Measurements from ENCODE around the gene KMT2E.
"Not testable (repeated sequence)": the region's sequence is repeated elsewhere in the genome, so short reads cannot be mapped to it uniquely, and the experiment has no call there.

Gene KMT2E, protein sequence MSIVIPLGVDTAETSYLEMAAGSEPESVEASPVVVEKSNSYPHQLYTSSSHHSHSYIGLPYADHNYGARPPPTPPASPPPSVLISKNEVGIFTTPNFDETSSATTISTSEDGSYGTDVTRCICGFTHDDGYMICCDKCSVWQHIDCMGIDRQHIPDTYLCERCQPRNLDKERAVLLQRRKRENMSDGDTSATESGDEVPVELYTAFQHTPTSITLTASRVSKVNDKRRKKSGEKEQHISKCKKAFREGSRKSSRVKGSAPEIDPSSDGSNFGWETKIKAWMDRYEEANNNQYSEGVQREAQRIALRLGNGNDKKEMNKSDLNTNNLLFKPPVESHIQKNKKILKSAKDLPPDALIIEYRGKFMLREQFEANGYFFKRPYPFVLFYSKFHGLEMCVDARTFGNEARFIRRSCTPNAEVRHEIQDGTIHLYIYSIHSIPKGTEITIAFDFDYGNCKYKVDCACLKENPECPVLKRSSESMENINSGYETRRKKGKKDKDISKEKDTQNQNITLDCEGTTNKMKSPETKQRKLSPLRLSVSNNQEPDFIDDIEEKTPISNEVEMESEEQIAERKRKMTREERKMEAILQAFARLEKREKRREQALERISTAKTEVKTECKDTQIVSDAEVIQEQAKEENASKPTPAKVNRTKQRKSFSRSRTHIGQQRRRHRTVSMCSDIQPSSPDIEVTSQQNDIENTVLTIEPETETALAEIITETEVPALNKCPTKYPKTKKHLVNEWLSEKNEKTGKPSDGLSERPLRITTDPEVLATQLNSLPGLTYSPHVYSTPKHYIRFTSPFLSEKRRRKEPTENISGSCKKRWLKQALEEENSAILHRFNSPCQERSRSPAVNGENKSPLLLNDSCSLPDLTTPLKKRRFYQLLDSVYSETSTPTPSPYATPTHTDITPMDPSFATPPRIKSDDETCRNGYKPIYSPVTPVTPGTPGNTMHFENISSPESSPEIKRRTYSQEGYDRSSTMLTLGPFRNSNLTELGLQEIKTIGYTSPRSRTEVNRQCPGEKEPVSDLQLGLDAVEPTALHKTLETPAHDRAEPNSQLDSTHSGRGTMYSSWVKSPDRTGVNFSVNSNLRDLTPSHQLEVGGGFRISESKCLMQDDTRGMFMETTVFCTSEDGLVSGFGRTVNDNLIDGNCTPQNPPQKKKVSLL (N-terminal part only)

DNA sequence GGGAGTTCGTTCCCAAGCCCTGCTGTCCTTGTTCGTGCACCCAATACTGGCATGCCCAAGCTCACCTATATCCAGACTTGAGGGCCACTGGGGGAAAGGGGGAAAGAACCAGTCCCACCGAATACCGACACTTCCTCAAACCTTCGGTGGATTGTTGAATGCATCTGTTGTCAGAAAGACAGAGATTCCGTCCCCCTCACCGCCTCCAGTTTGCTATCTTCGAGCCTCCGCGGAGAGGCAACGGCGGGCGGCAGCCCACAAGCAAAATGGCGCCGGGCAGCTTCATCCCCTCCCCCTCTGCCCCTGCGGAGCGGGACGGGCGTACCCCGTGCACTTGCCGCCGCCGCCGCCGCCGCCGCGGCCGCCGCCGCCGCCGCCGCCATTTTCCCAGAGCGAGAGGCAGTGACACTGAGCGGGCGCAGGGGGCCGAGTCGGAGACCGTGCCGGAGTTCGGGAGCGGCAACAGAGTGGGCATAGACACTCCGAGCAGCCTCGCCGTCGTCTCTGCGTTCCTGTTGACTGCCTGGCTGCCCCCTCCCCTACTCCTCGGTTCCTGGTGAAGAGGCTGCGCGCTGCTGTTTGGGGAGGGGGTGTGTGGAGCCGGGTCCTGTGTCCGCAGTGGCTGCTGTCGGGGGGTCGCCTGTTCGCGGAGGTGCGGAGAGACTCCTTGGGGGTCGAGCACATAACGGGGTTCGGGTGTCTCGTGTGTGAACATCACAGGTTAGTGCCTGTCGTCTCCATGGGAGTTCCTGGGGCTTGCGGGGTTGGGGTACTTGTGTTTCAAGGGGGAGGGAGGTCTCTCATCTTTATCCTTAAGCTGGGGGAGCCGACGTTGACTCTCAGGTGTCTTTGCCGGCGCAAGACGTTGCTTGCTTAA is at the start of gene KMT2E:
TSS of gene KMT2E (plus strand) at position 390 of the 877 bp plus-strand sequence. CDS start 26,748 bp downstream, outside the sequence.
- peak; percentile 92 for DNase-seq

DNA sequence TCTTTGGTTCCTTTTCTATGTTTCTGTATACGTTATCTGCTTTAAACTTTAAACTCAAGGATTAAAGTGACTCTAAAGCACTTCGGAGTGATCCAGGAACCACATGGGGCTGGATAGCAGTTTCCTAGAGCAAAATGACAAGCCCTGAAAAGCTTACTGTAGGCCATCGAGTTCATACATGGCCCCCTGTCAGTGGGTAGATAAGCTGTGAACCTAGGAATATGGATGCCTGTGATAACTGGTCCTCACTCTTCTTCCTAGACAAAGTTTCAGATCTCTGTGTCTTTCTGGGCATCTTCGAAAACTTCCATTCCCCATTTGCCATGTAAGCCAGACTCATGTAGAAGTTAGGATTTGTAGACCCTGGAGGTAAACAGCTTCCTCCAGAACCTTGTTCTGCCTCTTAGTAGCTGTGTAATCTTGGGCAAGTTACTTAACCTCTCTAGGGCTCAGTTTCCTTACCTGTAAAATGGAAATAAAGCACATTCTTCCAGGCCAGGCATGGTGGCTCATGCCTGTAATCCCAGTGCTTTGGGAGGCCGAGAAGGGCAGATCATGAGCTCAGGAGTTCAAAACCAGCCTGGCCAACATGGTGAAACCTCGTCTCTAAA is 49.3 kb upstream of the KMT2E start:
- no peak for DNase-seq

DNA sequence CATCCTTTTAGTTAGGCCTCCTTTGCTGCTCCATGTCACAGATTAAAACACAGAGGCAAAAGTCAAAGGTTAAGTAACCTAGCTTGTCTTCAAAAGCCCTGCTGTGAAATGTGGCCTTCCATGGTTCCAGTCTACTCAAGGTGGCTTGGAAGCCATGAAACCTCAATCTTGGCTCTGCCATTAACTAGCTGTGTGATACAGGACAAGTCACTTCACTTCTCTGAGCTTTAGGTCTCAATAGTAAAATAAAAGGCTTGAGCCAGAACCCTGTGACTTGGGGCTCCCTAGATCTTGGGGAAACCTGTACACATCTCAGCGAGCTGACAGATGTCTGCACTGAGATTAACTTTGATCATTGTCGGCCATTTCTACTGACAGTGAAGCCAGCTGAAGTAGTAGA is 48.0 kb upstream of the KMT2E start:
- DNase-seq: no peak

DNA sequence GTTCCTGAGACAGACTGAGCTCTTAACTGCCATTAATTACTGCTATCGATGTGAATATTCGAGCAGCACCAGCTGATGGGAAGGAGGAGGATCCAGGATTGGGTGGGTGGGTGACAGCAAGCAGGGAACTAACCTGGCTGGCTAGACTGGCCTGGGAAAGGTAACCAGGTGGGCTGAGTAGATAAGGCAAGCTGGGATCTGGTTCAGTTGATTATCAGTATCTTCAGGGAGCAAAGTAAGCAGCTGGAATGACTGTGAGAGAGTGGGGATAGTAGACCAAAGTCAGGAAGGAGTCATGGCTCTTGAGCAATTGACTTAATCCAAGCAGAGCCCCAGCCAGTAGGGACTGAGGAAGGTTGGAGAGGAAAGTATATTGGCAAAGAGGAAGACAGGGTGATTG is 46.9 kb upstream of the KMT2E start:
- DNase-seq: no peak

DNA sequence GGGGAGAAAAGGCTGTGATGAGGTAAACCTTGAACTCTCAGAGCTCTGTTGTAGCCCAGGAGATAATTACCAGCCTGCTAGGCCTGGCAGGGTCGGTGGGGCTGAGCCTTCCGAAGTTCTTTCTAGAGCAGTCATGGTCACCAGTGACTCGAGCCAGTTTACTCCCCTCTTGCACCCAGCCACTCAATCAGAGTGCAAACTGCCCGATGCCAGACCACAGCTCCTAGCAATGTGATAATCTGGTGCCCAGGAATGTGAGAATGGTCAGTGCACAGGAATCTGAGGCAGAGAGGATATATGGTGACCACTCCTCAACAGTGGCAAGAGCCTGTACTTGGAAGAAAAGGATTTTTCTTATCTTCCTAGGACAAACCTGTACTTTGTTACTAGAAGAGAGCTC is 46.4 kb upstream of the KMT2E start:
- no peak for DNase-seq

DNA sequence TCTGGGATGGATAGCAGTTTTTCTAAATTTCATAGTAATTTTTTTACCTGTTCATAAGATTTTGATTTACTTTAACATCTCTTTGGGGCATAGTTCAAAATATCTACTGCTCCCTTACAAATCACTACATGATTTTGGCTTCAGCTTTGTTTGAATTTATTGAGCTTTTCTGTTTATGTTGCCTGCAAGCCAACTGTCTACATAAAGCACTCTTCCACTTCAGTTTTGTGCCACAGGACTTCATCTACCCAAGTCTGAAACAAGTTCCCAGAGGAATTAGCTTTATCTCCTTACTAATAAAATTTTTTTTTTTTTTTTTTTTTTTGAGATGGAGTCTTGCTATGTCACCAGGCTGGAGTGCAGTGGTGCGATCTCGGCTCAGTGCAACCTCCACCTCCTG is 45.4 kb upstream of the KMT2E start:
- DNase-seq: no peak

DNA sequence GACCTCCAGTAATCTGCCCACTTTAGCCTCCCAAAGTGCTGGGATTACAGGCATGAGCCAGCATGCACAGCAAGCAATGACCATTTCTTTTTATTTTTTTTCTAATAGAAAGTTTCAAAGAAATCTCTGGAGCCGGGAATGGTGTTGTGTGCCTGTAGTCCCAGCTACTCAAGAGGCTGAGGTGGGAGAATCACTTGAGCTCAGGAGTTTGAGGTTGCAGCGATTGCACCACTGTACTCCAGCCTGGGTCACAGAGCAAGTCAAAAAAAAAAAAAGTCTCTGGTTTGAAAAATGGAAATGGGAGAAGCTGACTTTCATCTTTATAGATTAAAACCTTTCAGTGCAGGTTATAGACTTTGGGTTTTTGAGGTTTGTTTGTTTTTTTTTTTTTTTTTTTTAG is 44.8 kb upstream of the KMT2E start:
- DNase-seq: no peak

DNA sequence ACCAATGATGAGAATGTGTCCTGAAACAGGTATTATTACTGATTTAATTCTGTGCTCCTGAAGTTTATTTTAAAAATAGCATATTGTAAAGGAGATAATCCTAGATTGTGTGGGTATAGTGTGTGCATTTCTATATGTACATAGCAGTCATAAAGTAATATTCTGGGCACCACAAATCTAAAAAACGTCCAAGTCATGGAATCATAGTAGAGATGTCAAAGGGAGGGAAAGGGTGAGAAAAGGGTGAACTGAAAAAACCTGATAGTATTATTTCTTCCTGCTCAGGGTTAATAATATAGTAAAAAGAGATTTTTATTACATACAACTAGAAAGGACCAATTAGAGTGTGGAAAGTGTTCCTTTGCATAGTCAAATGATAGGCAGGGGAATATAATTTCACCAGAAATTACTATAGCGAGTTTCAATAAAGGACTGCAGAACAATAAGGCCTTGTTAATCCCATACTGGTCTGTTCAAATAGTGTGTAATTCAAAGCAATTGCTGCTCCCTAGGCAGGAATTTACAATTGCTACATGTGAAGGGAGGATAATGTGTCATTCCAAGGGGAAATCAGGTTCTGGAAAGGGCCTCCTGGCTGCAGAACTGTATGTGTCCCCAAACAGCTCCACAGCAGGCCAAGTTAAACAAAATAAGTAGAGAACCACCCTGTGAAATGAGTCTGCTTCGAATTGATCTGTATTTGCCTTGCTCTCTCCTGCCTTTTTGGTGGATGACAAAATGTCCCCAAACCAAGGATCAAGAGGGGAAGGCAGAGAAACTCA is 42.5 kb upstream of the KMT2E start:
- no peak for DNase-seq

DNA sequence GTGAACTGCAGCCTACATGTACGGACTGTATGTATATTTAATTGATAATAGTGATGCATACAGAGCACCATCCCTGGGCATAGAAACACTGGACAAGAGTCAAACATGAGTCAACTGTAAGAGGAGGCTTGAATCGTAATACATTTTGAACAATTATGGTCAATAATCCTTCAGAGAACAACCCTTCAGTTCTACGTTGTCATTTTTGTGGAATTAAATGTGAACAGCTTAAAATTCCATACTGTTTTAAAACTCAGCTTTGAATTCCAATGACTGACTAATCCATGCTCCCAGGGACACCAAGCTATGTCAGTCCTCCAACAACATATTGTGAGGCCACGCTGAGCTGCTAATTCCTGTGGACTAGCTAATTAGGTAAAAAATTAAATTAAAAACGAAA is 41.5 kb upstream of the KMT2E start:
- no peak for DNase-seq

DNA sequence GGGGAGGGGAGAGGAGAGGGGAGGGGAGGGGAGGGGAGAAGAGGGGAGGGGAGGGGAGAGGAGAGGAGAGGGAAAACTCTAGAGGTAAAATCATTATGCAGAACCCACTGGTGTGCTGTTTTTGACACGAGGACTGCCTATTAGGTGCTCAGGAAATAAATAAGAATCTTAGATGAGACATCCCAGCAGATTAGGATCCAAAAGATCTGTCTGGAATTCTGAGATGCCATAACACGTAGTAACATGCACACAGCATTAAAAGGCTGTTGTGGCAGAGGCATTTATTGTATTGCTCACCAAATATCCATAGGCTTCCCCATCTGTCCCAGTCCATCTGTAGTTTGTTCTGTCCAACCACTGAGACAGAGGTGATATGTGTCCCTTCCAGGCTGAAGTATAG is 40.8 kb upstream of the KMT2E start:
- no peak for DNase-seq

DNA sequence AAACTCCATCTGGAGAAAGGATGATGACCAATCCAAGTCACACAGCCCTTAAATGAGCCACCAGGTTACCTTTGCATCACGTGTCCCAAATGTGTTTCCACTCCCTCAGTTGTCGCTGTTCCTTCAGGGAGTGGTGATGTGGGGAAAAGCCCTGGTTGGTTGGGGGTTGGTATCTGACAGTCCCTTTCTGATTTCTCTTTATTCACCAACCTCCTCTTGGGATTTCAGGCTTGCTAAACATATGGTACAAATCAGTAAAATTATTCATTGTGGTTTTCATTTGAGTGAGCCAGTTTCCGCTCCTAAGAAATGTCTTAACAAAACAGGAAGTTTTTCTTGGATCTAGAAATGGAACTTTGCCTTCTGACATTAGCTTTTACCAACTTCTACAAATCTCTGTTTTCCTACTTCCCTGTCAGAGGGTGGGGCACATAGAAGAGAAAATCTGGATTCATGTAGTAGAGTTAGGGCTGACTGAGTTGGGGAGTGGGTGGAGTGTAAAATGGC is 40.0 kb upstream of the KMT2E start:
- no peak for DNase-seq

DNA sequence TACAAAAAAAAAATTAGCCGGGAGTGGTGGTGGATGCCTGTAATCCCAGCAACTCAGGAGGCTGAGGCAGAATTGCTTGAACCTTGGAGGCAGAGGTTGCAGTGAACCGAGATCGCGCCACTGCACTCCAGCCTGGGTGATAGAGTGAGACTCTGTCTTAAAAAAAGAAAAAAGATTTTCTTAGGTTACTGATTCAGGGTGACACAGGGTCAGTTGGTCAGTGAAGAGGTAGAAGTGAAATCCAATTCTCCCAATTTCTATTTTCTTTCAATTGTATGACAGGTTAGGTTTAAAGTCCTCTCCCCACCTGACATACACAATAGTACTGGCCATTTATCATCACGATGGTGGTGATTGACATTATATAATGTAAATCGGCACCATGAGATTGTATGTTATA is 38.5 kb upstream of the KMT2E start:
- not testable (repeated sequence) for DNase-seq

DNA sequence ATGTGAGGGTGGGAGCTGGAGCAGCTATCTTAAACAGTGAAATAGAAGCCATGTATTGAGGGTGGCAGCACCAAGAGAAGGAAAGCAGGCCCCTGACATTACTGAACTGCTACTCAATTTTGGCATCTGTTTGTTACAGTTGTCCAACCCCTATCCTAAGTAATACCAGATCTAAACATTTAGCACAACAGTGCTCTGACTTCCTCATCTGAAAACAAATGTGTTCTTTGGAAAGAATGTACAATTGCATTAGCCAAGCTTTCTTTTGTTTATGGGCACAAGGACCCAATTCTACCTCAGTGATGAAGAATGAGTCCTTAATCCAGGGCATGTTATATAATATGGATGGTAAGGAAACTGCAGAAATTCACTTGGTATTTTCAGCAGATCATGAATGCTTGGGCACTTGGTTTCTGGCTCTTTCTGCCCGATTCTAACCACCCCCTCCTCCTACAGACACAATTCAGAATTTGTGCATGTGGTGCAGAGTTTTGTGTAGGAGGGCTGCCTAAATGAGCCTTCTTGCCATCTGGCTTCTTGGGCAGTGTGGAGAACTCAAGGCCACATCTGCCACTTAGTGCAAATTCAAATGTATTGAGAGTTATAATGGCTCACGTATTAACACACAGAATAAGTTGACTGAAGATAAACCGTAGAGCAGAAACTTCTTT is 36.9 kb upstream of the KMT2E start:
- DNase-seq: no peak

DNA sequence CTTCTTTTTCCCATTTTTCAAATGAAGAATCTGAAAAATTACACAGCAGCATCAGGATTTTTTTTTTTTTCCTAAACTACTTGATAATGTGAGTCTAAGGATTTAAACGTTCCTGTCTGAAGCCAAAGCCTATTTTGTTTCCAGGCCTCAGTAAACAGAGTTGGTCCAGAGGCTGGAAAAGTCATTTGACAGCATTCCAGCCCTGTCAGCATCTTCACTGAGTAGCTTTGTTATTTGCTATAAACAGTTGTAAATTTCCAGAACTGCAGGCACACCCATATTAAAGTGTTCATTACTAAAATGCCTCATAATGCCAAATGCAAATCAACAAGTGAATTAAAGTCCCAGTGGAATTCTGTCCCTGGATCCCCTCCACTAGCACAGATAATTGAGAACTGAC is 35.5 kb upstream of the KMT2E start:
- no peak for DNase-seq

DNA sequence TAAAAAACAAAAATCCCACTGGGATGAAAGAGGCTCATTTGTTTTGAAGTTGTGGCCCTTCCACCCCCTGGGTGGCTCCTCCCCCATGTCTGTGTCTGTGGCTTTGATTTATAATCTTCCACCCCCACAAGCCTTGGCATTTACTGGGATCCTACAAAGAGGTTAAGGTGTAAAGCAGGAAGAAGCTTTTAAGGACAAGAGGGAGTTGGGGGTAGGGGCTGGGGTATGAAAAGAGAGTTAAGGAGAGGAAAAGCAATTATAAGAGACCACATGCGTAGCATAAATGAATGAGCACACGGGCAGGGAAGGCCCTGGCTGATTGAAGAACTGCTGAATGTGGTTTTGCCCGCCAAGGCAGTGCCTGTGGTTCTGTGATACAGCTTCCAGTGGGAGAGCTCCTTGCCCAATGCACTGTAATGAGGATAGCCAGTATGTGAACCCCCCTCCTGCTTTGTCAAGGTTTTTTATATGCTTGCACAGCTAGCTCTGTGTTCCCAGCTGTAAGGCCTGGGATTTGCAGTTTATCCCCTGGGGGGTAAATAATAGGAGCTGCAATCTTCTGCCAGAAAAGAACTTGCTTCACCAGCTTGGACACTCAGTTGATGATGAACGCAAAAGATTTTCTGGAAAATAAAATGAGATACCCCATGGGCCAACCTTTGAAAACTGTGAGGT is 34.7 kb upstream of the KMT2E start:
- DNase-seq: no peak

DNA sequence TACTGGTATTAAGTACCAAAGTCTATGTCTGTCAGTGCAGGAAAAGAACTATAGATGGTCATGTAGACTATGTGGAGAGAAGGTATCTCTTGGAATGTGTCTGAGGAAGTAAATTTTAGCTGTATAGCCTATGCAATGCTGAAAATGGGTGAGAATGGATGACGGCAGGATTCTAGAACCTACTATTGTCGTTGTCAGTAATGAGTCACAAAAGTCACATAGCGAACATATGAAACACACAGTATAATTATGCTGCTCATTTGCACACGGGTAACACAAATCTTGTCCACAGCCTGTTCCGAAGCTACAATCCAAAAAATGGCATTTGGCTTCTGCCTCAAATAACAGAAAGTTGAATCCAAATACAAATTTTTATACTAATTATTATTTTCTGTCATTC is 33.6 kb upstream of the KMT2E start:
- no peak for DNase-seq

DNA sequence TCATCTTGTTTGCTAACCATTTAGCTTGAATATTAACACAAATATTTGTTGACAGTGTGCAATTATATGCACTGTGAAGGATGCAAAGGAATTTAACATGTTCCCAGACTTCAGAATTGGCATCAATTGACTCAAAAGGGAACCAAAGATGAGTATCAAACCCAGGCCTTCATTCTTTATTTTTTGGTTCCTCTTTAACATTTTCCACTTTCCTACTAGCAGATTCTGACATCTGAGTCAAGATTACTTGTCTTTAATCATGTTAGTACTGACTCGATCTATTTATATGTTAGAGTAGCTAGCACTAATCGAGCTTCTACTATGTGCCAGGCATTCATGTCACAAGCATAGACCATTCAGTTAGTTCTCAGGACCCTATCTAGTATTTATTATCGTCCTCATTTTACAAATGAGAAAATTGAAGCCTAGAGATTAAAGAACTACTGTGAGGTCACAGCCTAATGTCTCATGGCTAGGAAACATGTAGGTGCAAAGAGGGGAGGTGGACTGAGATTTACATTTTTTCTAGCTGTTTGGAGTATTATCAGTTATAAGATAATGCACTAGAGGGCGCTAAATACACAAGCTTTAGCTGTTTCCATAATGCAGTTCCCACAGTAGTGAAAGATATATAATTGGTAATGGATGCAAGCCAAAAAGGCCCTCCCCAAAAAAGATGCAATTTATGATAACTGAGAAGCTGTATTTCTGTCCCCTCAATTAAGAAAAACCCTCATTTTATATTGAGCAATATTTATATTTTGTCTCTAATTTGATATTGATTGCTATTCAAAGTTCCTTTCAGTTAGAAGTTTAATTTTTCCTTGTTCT is 32.9 kb upstream of the KMT2E start:
- DNase-seq: no peak

DNA sequence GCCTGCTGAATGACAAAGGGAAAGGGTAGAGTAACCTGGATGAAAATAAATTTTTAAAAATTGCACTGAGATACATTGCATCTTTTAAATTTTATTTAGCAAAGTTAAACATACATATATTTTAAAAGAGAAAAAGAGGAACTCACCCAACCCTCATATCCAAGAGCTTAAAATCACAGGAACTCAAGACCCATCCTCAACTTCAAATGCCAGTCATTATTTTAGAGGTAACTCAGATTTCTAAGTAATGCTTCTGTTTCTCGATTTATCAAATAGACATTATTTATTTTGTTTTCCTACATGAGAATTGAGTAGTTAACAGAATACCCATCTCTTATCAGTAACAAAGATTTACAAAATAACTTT is 32.4 kb upstream of the KMT2E start:
- no peak for DNase-seq
